HG03342 (cell line): ENCODE data around the gene KREMEN2.
"Not testable (repeated sequence)": the region's sequence is repeated elsewhere in the genome, so short reads cannot be mapped to it uniquely, and the experiment has no call there.

ENCODE experiments used
- ATAC-seq: cut with Tn5 transposase; IDR thresholded peaks from one replicate; pipeline ENCODE4 v1.9.1; 2021; ENCODE audit warnings: mild to moderate bottlenecking, moderate library complexity; ENCODE audit not compliant: unreplicated experiment

Gene KREMEN2

GRCh38 chr16:2938206-2938605, 25.9 kb upstream of the KREMEN2 start:
- ATAC-seq: no peak

- no peak for ATAC-seq
Measured at GRCh38 chr16:2939968-2940367, 24.1 kb upstream of the KREMEN2 start.

DNA sequence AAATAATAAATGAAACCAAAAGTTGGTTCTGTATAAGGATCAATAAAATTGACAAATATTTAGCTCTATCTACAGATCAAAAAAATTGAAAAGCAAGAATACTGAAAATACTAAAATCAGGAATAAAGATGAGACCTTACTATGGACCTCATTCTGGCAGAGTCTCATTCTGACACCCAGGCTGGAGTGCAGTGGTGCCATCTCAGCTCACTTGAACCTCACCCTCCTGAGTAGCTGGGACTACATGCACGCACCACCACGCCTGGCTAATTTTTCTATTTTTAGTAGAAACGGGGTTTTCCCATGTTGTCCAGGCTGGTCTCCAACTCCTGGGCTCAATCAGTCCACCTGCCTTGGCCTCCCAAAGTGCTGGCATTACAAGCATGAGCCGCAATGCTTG, 22.0 kb upstream of the KREMEN2 start:
- no peak for ATAC-seq

GRCh38 chr16:2943716-2944115, 20.4 kb upstream of the KREMEN2 start:
- ATAC-seq: not testable (repeated sequence)

- ATAC-seq: no peak
Measured at GRCh38 chr16:2946649-2947048, 17.4 kb upstream of the KREMEN2 start.

GRCh38 chr16:2948807-2949704, 15.0 kb upstream of the KREMEN2 start:
- no peak for ATAC-seq

DNA sequence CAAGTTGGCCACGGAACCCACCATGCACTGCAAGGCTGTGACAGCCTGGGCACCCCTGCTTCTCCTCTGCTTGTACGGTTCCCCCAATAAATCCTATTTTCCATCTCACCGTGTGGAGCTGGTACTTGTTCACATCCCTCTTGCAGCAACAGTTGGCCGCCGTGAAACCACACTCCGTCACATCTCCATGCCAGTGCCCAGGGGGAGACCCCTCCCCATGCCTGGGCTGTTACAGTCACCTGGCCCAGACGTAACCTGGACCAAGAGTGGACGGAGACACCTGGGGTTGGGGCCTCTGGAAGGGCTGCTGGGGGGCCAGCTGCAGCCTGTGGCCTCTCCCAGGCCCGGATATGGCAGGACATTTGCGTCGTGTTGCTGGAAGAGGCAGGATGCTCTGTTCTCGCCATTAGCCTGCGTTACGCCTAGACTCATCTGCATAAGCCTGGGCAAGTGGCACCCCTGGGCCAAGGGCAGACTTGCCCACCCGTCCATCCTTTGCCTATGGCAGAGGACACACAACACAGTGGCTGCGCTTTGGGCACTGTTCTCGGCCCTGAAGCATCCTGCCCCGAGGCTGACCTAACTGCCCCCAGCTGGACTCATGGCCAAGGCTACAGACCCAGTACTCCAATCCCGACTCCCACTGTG, 14.2 kb upstream of the KREMEN2 start:
- ATAC-seq: no peak

- no peak for ATAC-seq
Measured at GRCh38 chr16:2950353-2950724, 13.7 kb upstream of the KREMEN2 start.

- ATAC-seq: no peak
Measured at GRCh38 chr16:2950773-2951172, 13.3 kb upstream of the KREMEN2 start.

- ATAC-seq: no peak
Measured at GRCh38 chr16:2952679-2953078, 11.4 kb upstream of the KREMEN2 start.

GRCh38 chr16:2953706-2954627, 10.1 kb upstream of the KREMEN2 start:
- ATAC-seq: no peak

DNA sequence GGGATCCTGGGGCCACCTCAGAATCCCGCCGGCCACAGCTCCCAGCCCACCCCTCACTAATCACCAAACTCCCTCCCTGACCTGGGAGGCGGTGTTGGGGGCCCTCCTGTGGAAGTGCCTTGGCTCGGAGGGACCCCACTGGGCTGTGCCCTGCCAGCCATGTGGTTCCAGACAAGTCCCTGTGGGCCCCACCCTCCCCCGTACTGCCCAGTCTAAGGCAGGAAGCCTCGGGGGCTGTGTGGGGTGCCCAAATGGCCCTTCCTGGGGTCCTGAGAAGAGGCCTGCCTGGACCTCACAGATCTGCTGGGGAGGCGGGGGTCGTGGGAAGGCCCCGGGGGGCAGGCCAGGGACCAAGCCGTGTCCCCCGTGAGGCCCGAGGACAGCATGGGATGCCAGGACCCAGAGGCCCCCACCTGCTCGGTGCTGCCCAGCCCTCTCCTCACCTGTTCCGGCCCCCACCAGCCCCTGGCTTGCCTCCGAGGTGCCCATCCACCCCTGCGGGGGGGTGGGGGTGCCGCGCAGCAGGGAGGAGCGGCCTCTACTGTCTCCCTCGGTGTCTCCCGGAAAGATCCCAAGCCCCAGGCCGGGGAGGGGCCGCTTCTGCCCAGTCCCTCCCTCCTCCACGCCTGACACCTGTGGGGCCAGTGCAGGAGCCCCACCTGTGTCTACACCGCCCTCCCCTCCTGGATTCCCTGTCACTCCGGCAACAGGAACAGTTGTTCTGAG, 9.3 kb upstream of the KREMEN2 start:
- no peak for ATAC-seq

DNA sequence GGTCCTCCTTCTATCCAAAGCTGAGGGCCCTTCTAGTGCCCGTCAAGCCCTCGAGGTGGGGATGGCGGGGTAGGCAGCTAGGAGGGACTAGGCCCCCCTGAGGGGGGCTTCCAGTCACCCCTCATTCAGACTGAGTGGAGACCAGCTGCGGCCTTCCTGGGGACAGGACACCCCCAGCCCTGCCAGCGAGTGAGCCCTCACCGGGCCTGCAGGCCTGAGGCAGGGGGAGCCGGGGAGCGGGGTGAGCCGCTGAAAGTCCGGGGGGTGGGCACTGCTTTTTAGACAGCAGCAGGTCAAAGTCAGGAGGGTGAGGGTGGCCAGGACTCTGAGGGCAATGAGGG, 8.7 kb upstream of the KREMEN2 start:
- ATAC-seq: no peak

DNA sequence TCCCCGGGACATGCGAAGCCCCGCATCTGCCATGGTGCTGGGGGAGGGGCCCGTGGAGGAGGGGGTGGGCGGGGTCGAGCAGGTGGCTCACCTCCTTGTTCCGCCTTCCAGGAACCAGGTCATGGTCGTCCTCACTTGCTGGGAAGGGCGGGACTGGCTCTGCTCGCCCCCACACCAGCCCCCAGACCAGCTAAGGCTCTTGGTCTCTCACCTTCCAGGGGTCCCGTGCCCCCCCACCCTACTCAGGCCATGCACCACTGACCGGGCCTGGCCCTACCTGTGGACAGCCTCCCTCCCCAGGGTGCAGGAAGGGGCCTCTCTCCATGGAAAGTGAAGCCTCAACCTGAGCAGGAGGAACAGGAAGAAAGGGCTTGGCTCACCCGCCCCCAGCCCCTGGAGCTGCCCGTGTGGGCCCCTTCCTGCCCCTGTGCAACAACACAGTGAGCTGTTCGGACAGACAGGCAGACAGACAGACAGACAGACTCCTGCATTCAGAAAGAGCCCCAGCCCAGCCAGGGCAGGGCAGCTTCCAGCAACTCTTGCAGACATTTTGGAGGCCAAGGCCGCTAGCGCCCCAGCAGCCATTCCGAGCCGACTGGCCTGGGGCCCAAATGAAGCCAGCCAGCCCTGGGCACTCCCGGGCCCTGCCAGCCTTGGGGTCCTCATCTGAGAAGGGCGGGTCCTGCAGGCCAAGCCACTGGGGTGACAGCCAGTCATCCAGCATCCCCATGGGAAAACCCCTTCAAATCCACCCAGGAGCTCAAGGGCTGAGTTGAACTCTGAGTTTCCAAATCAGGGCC, 8.1 kb upstream of the KREMEN2 start:
- ATAC-seq: no peak

DNA sequence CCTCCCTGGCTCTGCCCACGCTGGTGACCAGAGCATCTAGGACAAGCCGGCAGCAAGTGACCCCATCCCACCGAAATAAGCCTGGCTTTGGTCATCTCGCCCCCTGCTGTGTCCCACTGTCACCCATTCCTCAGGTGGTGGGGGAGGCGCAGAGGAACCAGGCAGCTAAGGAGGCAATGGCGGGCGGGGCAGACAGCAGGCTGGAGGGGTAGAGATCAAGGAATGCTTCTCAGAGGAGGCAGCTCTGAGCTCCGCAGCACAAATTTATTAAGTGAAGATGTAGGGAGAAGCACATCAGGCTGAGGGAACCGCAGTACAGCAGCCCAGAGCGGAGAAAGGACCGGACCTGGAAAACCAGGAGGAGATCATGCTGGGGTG, 7.5 kb upstream of the KREMEN2 start:
- ATAC-seq: no peak

- ATAC-seq: no peak
Measured at GRCh38 chr16:2959206-2959605, 4.9 kb upstream of the KREMEN2 start.

DNA sequence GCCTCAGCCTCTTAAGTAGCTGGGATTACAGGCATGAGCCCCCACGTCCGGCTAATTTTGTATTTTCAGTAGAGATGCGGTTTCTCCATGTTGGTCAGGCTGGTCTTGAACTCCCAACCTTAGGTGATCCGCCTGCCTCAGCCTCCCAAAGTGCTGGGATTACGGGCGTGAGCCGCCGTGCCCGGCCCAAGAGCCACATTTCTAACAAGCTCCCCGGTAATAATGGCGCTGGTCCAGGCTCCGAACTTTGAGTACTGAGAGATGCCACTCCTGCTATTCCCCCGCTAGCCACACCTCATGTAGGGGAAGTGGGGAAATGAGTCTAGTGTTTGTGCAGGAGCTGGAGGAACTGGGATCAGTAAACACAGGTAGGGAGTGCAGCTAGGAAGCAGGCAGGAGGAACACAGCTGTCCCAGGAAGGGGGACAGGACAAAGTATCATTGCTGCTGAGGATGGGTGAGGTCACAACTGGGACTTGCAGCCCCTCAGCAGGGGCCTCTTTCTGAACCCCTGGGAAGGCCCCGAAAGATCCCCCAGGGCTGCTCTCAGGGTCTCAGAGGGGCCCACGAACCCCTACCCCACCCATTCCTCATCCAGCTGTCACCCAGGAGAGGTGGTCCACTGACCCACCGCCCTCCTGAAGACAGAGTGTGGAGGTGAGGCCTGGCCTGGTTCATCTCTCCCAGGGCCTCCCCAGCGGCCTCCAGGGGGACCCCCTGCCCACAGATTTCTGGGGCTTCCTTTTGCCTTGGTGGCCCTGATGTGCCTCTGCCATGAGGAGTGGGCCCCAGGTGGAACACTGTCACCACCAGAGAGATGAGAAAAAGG, 3.7 kb upstream of the KREMEN2 start:
- no peak for ATAC-seq

DNA sequence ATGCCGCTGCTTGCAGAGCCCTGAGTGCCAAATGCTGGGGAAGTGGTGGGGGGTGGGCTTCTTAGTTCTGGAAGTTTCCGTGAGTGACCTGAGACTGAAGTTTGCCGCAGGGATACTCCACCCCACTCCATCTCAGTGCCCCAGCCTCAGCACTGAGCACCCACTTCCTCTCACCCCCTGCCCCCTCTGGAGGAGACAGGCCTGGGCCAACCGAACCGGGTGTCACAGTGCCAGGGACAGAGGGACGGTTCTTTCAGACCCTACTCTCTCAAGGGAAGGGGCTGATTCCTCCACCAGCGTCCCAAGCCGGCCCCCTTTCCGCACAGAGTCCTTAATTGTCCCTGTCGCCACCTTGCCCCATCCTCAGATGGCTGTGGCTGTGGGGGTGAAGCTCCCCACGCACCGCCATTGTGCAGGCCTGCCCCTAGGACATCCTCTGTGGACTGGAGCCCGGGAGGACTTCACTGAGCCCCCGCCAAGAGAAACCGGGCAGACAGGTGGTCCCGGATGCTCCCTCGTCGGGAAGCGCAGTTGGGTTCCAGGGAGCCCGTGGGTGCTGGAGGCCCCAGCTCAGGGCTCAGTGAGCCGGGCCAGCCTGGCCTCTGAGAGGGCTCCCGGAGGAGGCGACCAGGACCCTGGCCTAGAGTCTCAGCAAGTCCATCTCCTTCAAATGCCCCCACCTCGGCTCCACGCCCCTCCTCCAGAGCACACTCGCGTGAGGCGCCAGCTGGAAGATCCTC, 1.6 kb upstream of the KREMEN2 start:
- no peak for ATAC-seq
